PC-3 (cell line): ENCODE measurements around the gene POGLUT3. TPM values are rescaled to one million over a fixed set of nuclear protein-coding genes. Genes with fewer than 3 reads are reported as not detected.

Source experiments
- ATAC-seq: fragments of 200-7000 bp; cut with Tn5 transposase; 2 replicates; pipeline ENCODE4 v1.9.1; 2020; ENCODE audit warnings: mild to moderate bottlenecking, moderate library complexity
- BruUV-seq: library from RNA; stranded (reverse); fragments of 400-500 nt; replicated peaks from 2 replicates; lab custom pipeline; 2021; lab: Mats Ljungman, UMichigan
- CTCF ChIA-PET: fragments of 300-600 bp; sonication (Branson Sonifier 250); formaldehyde crosslinking; loops from one replicate; lab custom pipeline; 2022; ENCODE audit warnings: antibody characterized with exemption; lab: Charles Lee
- POLR2A ChIA-PET: fragments of 300-600 bp; sonication (Branson Sonifier 250); formaldehyde crosslinking; loops from one replicate; lab custom pipeline; 2022; ENCODE audit warnings: antibody characterized with exemption; ENCODE audit not compliant: unreplicated experiment; lab: Charles Lee
- DNase-seq: peaks from one replicate; pipeline ENCODE4 v3.0.0-alpha.2; 2015
- H2AFZ ChIP-seq: fragments of 300-600 bp; sonication (generic); 2 replicates; pipeline ENCODE4 v1.6.0; 2016; ENCODE audit warnings: antibody characterized with exemption, low read length
- H3F3A ChIP-seq: fragments of 300-600 bp; sonication (generic); one replicate; pipeline ENCODE4 v1.6.0; 2017; ENCODE audit warnings: antibody characterized with exemption, low read length, control low read depth, mild to moderate bottlenecking; ENCODE audit not compliant: unreplicated experiment
- H3K27ac ChIP-seq: fragments of 300-600 bp; sonication (generic); 2 replicates; pipeline ENCODE4 v1.5.1; 2016; ENCODE audit warnings: mild to moderate bottlenecking, low read length
- H3K27me3 ChIP-seq: fragments of 300-600 bp; sonication (generic); 2 replicates; pipeline ENCODE4 v1.6.1; 2016; ENCODE audit warnings: low read length, mixed read lengths
- H3K36me3 ChIP-seq: fragments of 300-600 bp; sonication (generic); 2 replicates; pipeline ENCODE4 v1.6.1; 2016; ENCODE audit warnings: low read depth, mixed run types, low read length, mixed read lengths
- H3K4me1 ChIP-seq: fragments of 300-600 bp; sonication (generic); 2 replicates; pipeline ENCODE4 v1.5.1; 2016; ENCODE audit warnings: low read length; ENCODE audit not compliant: insufficient read depth
- H3K4me2 ChIP-seq: fragments of 300-600 bp; sonication (generic); 2 replicates; pipeline ENCODE4 v1.6.0; 2016; ENCODE audit warnings: low read length
- H3K4me3 ChIP-seq: fragments of 300-600 bp; sonication (generic); 2 replicates; pipeline ENCODE4 v1.5.1; 2016; ENCODE audit warnings: mild to moderate bottlenecking, low read length, mixed read lengths
- H3K79me2 ChIP-seq: fragments of 300-600 bp; sonication (generic); 2 replicates; pipeline ENCODE4 v1.6.1; 2017; ENCODE audit warnings: low read length, mixed read lengths
- H3K9ac ChIP-seq: fragments of 300-600 bp; sonication (generic); 2 replicates; pipeline ENCODE4 v1.6.0; 2016; ENCODE audit warnings: mild to moderate bottlenecking, low read length
- H3K9me2 ChIP-seq: fragments of 300-600 bp; sonication (generic); replicated peaks from 2 replicates; pipeline ENCODE4 v1.6.1; 2016; ENCODE audit warnings: mixed run types, low read length, mixed read lengths
- H3K9me3 ChIP-seq: fragments of 300-600 bp; sonication (generic); 2 replicates; pipeline ENCODE4 v1.6.1; 2016; ENCODE audit warnings: low read length, mixed read lengths
- H4K20me1 ChIP-seq: fragments of 300-600 bp; sonication (generic); 2 replicates; pipeline ENCODE4 v1.6.1; 2016; ENCODE audit warnings: low read length, mixed read lengths
- EZH2 ChIP-seq: fragments of 300-600 bp; sonication (generic); IDR thresholded peaks from one replicate; pipeline ENCODE4 v1.6.1; 2017; ENCODE audit warnings: antibody characterized with exemption, mild to moderate bottlenecking, low read length; ENCODE audit not compliant: unreplicated experiment
- EZH2phosphoT487 ChIP-seq: fragments of 300-600 bp; sonication (generic); IDR thresholded peaks from 2 replicates; pipeline ENCODE4 v1.6.1; 2018; ENCODE audit warnings: mild to moderate bottlenecking, antibody characterized with exemption, low read length, borderline replicate concordance
- intact Hi-C: fragments of 100-400 bp; cut with micrococcal nuclease; formaldehyde crosslinking; loops from 2 replicates; pipeline ENCODE4 v1.9.0; 2023
- total RNA-seq: library from RNA; depleted of rRNA; stranded (reverse); fragments of >200 nt; gene quantifications from 2 replicates; pipeline ENCODE4 v1.2.3, GENCODE V29; 2014
- TF ChIP-seq, protein P1 (sequence below): fragments of 300-600 bp; sonication (generic); conservative IDR thresholded peaks from 2 replicates; pipeline ENCODE4 v1.5.1; 2017; ENCODE audit warnings: antibody characterized with exemption, low read depth, mild to moderate bottlenecking, low read length

POGLUT3 gene
- total RNA-seq, 1 experiment from 2014 or later: 36.2 TPM

DNA sequence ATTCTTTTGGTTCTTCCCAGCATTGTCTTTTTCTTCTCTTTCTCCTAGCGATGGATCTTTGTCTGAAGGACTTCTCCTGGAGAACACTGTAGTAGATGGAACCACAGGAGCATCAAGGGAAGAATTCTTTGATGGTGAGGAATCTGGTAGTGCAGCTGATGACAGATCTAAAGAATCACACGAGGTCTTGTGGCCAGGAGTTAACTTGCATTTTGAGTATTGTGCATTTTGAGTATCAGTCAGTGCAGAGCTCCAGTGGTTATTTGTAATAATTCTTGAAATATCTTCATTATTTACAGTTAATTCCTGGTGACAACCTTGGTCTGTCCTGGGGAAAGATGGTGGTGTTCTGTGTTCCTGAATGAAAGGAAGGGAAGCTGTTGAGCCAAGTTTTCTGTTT lies 14.5 kb upstream of the POGLUT3 start:
- H3K4me2 ChIP-seq: no peak overlapping the region
- H2AFZ ChIP-seq: no peak overlapping the region
- DNase-seq: no peak
- no peak overlapping the region for H3K9ac ChIP-seq
- no peak for TF ChIP-seq EZH2phosphoT487
- no peak for TF ChIP-seq EZH2
- TF ChIP-seq, protein P1, sequence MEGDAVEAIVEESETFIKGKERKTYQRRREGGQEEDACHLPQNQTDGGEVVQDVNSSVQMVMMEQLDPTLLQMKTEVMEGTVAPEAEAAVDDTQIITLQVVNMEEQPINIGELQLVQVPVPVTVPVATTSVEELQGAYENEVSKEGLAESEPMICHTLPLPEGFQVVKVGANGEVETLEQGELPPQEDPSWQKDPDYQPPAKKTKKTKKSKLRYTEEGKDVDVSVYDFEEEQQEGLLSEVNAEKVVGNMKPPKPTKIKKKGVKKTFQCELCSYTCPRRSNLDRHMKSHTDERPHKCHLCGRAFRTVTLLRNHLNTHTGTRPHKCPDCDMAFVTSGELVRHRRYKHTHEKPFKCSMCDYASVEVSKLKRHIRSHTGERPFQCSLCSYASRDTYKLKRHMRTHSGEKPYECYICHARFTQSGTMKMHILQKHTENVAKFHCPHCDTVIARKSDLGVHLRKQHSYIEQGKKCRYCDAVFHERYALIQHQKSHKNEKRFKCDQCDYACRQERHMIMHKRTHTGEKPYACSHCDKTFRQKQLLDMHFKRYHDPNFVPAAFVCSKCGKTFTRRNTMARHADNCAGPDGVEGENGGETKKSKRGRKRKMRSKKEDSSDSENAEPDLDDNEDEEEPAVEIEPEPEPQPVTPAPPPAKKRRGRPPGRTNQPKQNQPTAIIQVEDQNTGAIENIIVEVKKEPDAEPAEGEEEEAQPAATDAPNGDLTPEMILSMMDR: no peak
- no peaks in the 10 kb centered on the region for H3K4me1 ChIP-seq
- no peaks in the 10 kb centered on the region for H3K79me2 ChIP-seq
- H3K9me2 ChIP-seq: no peaks in the 10 kb centered on the region
- intact Hi-C loops: no loop called here
- no peak overlapping the region for H3K27ac ChIP-seq
- no TSS peak for BruUV-seq
- H3K27me3 ChIP-seq: no peaks in the 10 kb centered on the region
- ChIA-PET POLR2A (no interaction called here), CTCF (no interaction called here)
- H3K36me3 ChIP-seq: peaks cover 39% of the 10 kb centered on the region
- no peaks in the 10 kb centered on the region for H3F3A ChIP-seq
- H4K20me1 ChIP-seq: no peaks in the 10 kb centered on the region
- H3K9me3 ChIP-seq: no peaks in the 10 kb centered on the region
- no peak overlapping the region for H3K4me3 ChIP-seq
- no peak for ATAC-seq

DNA sequence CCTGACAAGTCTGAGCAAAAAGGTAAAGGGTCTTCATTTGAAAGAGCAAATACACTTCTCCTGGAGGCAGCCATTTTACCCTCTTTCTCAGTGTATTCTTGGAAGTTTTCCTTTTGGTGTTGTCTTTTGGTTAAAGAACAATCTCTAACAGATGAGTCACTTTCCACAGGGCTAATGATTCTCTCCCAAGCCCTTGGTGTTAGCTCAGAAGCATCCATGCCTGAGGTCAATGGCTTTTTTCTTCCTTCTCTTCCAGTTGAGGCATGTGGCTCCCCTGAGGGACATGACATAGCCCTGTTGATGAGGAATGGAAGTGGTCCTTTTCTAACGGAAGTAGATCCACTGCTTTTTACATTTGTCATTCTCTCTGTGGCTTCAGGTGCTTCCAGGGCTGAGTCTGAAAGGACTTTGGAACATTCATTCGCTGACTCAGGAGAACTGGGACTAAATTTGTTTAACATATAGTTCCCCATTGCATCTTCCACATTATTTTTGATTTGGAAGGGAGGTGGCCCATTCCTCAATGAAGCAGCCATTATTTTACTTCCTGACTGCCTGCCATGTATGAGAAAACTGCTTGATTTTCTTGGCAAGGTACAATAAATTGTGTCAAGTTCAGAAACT lies 13.8 kb upstream of the POGLUT3 start:
- H3K27me3 ChIP-seq: no peaks in the 10 kb centered on the region
- H3K4me2 ChIP-seq: no peak overlapping the region
- H3K4me1 ChIP-seq: no peaks in the 10 kb centered on the region
- H2AFZ ChIP-seq: no peak overlapping the region
- no TSS peak for BruUV-seq
- H3F3A ChIP-seq: no peaks in the 10 kb centered on the region
- DNase-seq (peak; percentile 26), ATAC-seq (no peak)
- H3K9me2 ChIP-seq: no peaks in the 10 kb centered on the region
- POLR2A ChIA-PET: no interaction called here
- H3K4me3 ChIP-seq: no peak overlapping the region
- TF ChIP-seq EZH2 (no peak), EZH2phosphoT487 (no peak)
- TF ChIP-seq, protein P1: no peak
- peaks cover 39% of the 10 kb centered on the region for H3K36me3 ChIP-seq
- intact Hi-C loops: no loop called here
- no peaks in the 10 kb centered on the region for H3K9me3 ChIP-seq
- no peak overlapping the region for H3K27ac ChIP-seq
- CTCF ChIA-PET: no interaction called here
- H3K9ac ChIP-seq: no peak overlapping the region
- H4K20me1 ChIP-seq: no peaks in the 10 kb centered on the region
- no peaks in the 10 kb centered on the region for H3K79me2 ChIP-seq
